GM08714 (cell line): ENCODE data around the gene SEMA3B.
"Not testable (repeated sequence)": the region's sequence is repeated elsewhere in the genome, so short reads cannot be mapped to it uniquely, and the experiment has no call there.

Experiments used
- H3K4me3 ChIP-seq: fragments of 200-500 bp; sonication (Bioruptor generic); 2 replicates; pipeline ENCODE4 v1.5.1; 2014; ENCODE audit warnings: mild to moderate bottlenecking, low read length, inconsistent platforms
- ZNF274 ChIP-seq: IDR thresholded peaks from 2 replicates; pipeline ENCODE4 v1.6.1; 2012; ENCODE audit warnings: mild to moderate bottlenecking, low read depth, low read length

SEMA3B gene

GRCh38 chr3:50232303-50232702 is 36.6 kb upstream of the SEMA3B start:
- H3K4me3 ChIP-seq = no peak overlapping the region
- no peak for TF ChIP-seq ZNF274

GRCh38 chr3:50233176-50233575 is 35.8 kb upstream of the SEMA3B start:
- H3K4me3 ChIP-seq = no peak overlapping the region
- TF ChIP-seq ZNF274 = no peak

GRCh38 chr3:50235716-50236483 is 33.0 kb upstream of the SEMA3B start, which contains the start of gene GNAI2:
TSS of gene GNAI2 (plus strand) at chr3:50236204. CDS start at chr3:50236336, 132 bp downstream.
- H3K4me3 ChIP-seq = peak within 1 kb of the TSS; percentile 71
- no peak for TF ChIP-seq ZNF274

GRCh38 chr3:50236484-50237132 is 32.3 kb upstream of the SEMA3B start:
- no peak for TF ChIP-seq ZNF274
- H3K4me3 ChIP-seq = peak overlapping the region; percentile 71

GRCh38 chr3:50237133-50237651 is 31.8 kb upstream of the SEMA3B start:
- no peak for TF ChIP-seq ZNF274

DNA sequence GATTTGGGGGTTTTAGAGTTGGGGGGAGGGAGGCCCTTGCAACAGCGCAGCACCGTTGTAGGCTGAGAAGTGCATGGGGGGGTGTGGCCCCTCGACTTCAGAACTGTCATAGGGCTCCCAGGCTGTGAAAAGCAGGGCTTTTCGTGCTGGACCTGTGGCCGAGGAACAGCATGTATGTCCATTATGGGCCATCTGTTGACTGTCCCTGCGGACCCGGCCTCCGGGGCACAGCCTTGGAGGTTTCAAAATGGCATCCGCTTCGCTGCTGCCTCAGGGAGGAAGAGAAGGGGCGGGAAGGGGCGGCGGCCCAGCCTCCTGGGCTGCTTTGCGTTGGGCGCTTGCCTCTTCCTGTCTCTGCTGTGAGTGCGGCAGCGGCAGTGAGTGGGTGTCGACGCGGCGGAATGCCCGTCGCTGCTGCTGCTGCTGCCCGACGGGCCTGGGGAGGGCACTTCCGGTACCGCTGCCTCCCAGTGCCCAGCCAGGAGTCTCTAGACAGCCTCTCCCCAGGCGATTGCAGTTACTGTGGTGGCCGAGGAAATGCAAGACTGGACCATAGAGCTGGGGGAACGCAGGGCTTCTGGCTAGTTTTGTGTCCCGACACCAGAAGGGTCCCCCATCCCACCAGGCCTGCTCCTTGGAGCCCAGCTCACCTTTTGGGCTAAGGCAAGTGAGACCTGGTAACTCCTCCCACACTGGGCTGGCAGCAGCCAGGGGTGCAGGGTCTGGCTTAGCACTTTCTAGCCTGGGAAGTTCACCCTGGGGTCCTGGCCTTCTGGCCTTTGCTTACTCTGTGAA is 31.0 kb upstream of the SEMA3B start:
- no peak for TF ChIP-seq ZNF274

More at GRCh38 chr3:50237133-50237651, 31.8 kb upstream of the SEMA3B start:
- peak overlapping the region; percentile 71 for H3K4me3 ChIP-seq

DNA sequence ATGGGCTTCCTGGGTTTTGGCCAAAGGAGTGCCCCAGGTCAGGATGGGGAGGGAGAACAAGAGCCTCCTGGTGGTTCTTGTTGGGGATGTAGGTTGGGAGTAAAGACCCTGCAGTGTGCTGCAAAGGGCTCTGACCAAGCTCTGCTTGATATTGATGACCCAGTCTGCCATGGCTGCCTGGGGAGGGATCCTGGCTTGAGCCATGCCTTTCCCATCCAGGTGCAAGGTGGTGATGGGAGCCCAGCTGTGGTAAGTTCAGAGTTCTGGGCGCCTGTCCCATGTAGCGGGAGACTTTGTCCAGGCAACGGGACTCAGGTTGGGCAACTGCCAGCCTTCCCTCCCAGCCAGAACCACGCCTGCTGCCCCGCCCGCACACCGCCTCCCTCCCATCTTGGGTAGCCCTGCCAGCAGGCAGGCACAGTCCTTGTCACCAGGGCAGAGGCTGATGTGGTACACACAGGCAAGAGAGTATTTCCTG is 30.4 kb upstream of the SEMA3B start:
- no peak for TF ChIP-seq ZNF274
- H3K4me3 ChIP-seq = peak overlapping the region; percentile 71; the same call in 1 of the 2 replicates

More for the DNA sequence above, 31.0 kb upstream of the SEMA3B start:
- H3K4me3 ChIP-seq = peak overlapping the region; percentile 71

DNA sequence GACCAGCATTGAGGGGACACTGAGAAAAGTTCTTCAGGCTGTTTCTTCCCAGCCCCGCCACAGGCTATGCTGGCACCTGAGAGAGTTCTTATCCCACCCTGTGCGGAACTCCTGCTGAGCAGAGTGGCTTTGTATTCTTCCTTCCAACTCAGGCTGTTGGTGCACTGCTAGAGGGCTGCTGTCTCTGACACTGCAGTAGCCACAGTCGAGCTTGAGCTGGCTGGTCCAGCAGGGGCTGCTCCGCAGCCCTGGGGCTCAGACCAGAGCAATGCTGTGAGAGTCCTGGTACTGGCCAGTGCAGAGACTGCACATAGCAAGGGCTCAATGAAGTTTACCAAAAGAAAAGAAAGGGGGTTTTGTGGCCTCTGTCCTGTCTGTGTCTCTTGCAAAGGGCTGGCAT is 29.3 kb upstream of the SEMA3B start:
- TF ChIP-seq ZNF274 = no peak
- H3K4me3 ChIP-seq = no peak overlapping the region

GRCh38 chr3:50241163-50241562 is 27.8 kb upstream of the SEMA3B start:
- H3K4me3 ChIP-seq = no peak overlapping the region
- TF ChIP-seq ZNF274 = no peak

DNA sequence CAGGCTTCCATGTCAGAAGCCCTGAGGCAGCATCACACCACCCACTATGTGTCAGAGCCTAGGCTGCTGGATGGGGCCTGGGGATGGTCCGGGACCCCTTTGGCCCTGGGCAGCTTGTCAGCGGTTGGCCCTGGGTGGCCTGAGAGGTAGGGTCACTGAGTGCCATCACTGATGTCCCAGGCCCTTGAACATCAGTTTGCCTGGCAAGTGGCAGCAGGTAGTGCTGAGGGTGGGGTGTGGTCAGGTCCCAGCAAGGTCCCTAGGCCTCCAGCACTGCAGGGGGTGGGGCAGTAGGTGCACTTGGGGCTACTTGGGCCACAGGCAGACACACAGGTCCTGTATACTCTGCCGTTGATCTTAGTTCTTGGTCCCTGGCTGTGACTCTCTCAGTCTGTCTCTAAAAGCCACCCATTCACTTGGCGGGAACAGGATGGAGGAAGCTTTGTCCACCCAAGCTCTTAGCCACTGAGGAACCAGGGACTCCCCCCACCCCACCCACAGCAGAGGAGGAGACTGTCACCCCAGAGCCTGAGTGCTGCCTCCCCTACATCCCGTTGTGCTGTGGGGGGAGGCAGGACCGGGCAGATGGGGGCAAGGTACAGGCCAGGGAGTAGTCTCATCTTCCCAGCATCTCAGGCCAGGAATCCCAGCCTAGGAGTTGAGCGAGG is 27.1 kb upstream of the SEMA3B start:
- H3K4me3 ChIP-seq = no peak overlapping the region
- TF ChIP-seq ZNF274 = no peak

GRCh38 chr3:50242381-50242770 is 26.6 kb upstream of the SEMA3B start:
- TF ChIP-seq ZNF274 = no peak
- H3K4me3 ChIP-seq = no peak overlapping the region; the same call in 1 of the 2 replicates

- H3K4me3 ChIP-seq = no peak overlapping the region; the same call in 1 of the 2 replicates
- TF ChIP-seq ZNF274 = no peak
Measured at GRCh38 chr3:50242851-50243542, 25.9 kb upstream of the SEMA3B start.

DNA sequence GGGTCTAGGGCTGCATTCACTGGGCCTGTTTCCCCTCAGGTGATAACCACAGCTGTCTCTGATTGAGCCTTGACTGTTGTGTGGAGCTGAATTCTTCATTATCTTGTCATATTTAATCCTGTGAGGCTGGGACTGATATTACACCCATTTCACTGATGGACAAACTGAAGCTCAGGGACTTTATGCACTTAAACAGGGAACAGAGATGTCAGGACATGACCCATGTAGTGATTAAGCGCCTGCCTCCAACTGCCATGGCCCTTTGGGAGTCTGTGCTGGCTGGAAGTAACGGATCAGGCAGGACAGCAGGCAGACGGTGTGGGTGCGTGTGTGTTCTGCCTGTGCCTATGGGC is 25.4 kb upstream of the SEMA3B start:
- no peak for TF ChIP-seq ZNF274
- no peak overlapping the region for H3K4me3 ChIP-seq

DNA sequence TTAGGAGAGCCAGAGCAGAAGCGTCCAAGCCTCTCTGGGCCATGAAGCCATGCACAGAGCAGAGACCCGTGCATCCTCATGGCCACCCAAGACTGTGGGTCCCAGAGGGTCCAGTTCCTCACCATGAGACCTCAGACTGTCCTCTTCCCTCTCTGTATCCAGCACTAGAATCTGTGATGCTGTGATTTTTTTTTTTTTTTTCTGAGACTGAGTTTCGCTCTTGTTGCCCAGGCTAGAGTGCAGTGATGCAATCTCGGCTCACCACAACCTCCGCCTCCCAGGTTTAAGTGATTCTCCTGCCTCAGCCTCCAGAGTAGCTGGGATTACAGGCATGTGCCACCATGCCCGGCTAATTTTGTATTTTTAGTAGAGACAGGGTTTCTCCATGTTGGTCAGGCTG is 24.1 kb upstream of the SEMA3B start:
- not testable (repeated sequence) for H3K4me3 ChIP-seq
